ENCODE data around the gene DGKD.

- TF ChIP-seq CTCF (IDR thresholded peaks at IDR 0.05), result no peak
- TF ChIP-seq POLR2AphosphoS5 (IDR thresholded peaks at IDR 0.05), result no peak
Measured at GRCh38 chr2:233380995-233381637, 26.8 kb downstream of the DGKD start.
